ENCODE measurements around the gene MRPS31. TPM values are rescaled to one million over a fixed set of nuclear protein-coding genes. Genes with fewer than 3 reads are reported as not detected.

The MRPS31 gene
- total RNA-seq, 1 donor from 2014 or later = 32.0 TPM

GRCh38 chr13:40801255-40802217 is 30.5 kb upstream of the MRPS31 start:
- Mint-ChIP-seq H3K27ac (ENCODE audit: unreplicated experiment) (no peak overlapping the region), H3K9me3 (no peaks in the 10 kb centered on the region), H3K36me3 (ENCODE audit: low read depth) (peaks cover 11% of the 10 kb centered on the region), H3K4me3 (no peak overlapping the region), H3K4me1 (no peaks in the 10 kb centered on the region), H3K27me3 (ENCODE audit: low read depth) (no peaks in the 10 kb centered on the region)
- TF ChIP-seq, protein P1, sequence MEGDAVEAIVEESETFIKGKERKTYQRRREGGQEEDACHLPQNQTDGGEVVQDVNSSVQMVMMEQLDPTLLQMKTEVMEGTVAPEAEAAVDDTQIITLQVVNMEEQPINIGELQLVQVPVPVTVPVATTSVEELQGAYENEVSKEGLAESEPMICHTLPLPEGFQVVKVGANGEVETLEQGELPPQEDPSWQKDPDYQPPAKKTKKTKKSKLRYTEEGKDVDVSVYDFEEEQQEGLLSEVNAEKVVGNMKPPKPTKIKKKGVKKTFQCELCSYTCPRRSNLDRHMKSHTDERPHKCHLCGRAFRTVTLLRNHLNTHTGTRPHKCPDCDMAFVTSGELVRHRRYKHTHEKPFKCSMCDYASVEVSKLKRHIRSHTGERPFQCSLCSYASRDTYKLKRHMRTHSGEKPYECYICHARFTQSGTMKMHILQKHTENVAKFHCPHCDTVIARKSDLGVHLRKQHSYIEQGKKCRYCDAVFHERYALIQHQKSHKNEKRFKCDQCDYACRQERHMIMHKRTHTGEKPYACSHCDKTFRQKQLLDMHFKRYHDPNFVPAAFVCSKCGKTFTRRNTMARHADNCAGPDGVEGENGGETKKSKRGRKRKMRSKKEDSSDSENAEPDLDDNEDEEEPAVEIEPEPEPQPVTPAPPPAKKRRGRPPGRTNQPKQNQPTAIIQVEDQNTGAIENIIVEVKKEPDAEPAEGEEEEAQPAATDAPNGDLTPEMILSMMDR (conservative IDR thresholded peaks at IDR 0.05) = no peak
- no peak for DNase-seq (ENCODE audit: low read depth, low spot score)

- Mint-ChIP-seq H3K36me3 (ENCODE audit: low read depth) (peaks cover 11% of the 10 kb centered on the region), H3K4me3 (no peak overlapping the region), H3K4me1 (no peaks in the 10 kb centered on the region), H3K27me3 (ENCODE audit: low read depth) (no peaks in the 10 kb centered on the region), H3K9me3 (no peaks in the 10 kb centered on the region), H3K27ac (ENCODE audit: unreplicated experiment) (no peak overlapping the region)
- no peak for DNase-seq (ENCODE audit: low read depth, low spot score)
- TF ChIP-seq, protein P1 (conservative IDR thresholded peaks at IDR 0.05) = no peak
Observed at GRCh38 chr13:40800559-40800958, 29.6 kb upstream of the MRPS31 start.

DNA sequence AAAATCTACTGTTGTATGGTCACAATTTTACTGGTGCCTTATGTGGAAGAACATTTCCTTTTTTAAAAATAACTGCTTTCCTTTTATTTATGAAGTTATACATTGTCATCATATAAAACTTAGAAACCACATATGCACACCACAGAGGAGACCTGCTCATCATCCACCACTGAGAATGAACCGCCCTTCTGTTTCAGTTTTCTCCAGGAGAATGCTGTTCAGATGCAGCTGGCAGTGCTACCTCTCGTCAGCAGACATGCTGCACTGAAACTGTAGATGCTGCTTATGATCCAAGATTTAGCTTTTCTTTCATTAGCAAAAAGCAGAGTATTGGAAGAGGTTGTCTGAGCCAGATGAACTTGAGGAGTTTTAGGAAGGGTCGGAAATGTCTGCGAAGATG is 28.5 kb upstream of the MRPS31 start:
- Mint-ChIP-seq H3K27ac (ENCODE audit: unreplicated experiment) (no peak overlapping the region), H3K27me3 (ENCODE audit: low read depth) (no peaks in the 10 kb centered on the region), H3K4me3 (no peak overlapping the region), H3K4me1 (peaks cover 9% of the 10 kb centered on the region), H3K9me3 (no peaks in the 10 kb centered on the region), H3K36me3 (ENCODE audit: low read depth) (peaks cover 14% of the 10 kb centered on the region)
- DNase-seq (ENCODE audit: low read depth, low spot score) = no peak
- TF ChIP-seq, protein P1 (conservative IDR thresholded peaks at IDR 0.05) = no peak

DNA sequence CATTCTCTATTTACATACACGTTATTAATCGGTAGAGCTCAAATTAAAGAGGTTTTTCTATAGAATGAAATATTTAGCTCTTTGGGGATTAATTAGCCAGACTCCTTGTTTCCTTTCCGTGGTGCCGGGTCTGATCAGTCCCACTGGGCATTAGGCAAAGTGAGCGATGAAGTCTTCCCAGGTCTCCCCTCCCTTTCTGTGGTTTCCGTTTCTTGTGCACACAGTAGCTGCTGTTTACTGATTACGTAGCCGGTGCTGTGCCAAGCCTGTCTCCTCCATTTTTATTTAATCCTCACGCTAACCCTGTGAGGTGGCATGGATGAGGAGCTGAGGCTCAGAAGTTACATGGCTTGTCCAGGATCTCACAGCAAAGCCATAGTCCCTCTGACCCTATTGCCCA is 27.4 kb upstream of the MRPS31 start:
- TF ChIP-seq, protein P1 (conservative IDR thresholded peaks at IDR 0.05) = no peak
- H3K4me1 Mint-ChIP-seq = peaks cover 12% of the 10 kb centered on the region

GRCh38 chr13:40796649-40797048 is 25.7 kb upstream of the MRPS31 start:
- Mint-ChIP-seq H3K36me3 (ENCODE audit: low read depth) (peaks cover 6% of the 10 kb centered on the region), H3K4me3 (no peak overlapping the region), H3K27ac (ENCODE audit: unreplicated experiment) (no peak overlapping the region), H3K27me3 (ENCODE audit: low read depth) (no peaks in the 10 kb centered on the region), H3K4me1 (peaks cover 20% of the 10 kb centered on the region), H3K9me3 (no peaks in the 10 kb centered on the region)
- no peak for DNase-seq (ENCODE audit: low read depth, low spot score)
- TF ChIP-seq, protein P1 (conservative IDR thresholded peaks at IDR 0.05) = no peak

More for the DNA sequence above, 27.4 kb upstream of the MRPS31 start:
- Mint-ChIP-seq H3K4me3 (no peak overlapping the region), H3K27ac (ENCODE audit: unreplicated experiment) (no peak overlapping the region), H3K9me3 (no peaks in the 10 kb centered on the region), H3K36me3 (ENCODE audit: low read depth) (peaks cover 9% of the 10 kb centered on the region), H3K27me3 (ENCODE audit: low read depth) (no peaks in the 10 kb centered on the region)
- no peak for DNase-seq (ENCODE audit: low read depth, low spot score)
